Panc1 (cell line): ENCODE measurements around the gene MACROH2A1.

Source experiments
- CTCF ChIP-seq: fragments of 450-650 bp; IDR thresholded peaks from 2 replicates; pipeline ENCODE4 v1.5.1; 2017; ENCODE audit warnings: mild to moderate bottlenecking
- SIN3A ChIP-seq: IDR thresholded peaks from 2 replicates; pipeline ENCODE4 v1.6.1; 2012; ENCODE audit warnings: low read depth, mild to moderate bottlenecking, low read length, moderate library complexity, borderline replicate concordance; ENCODE audit not compliant: insufficient read depth
- TCF7L2 ChIP-seq: IDR thresholded peaks from 2 replicates; pipeline ENCODE4 v1.6.1; 2011; ENCODE audit warnings: mild to moderate bottlenecking, low read depth, low read length, inconsistent platforms

GRCh38 chr5:135365281-135365680 is 33.8 kb downstream of the MACROH2A1 start:
- TF ChIP-seq TCF7L2 (no peak), CTCF (no peak), SIN3A (no peak)
